ENCODE measurements around the gene CRYBB3.

GRCh38 chr22:25196326-25196725, 3.3 kb upstream of the CRYBB3 start:
- TF ChIP-seq CTCF (IDR thresholded peaks at IDR 0.05) (no peak), POLR2A (IDR thresholded peaks at IDR 0.05) (no peak)

All from right lobe of liver (tissue), 4 donors.